Ureter (tissue), 1 donor: ENCODE measurements around the gene AAK1. TPM values are rescaled to one million over a fixed set of nuclear protein-coding genes. Genes with fewer than 3 reads are reported as not detected.
"Not testable (repeated sequence)": the region's sequence is repeated elsewhere in the genome, so short reads cannot be mapped to it uniquely, and the experiment has no call there.

ENCODE experiments used
- DNase-seq: peaks from one replicate; pipeline ENCODE4 v3.0.0-alpha.2; 2020; ENCODE audit warnings: low spot score
- total RNA-seq: library from RNA; stranded (reverse); gene quantifications from one replicate; pipeline ENCODE4 v1.2.4, GENCODE V29; 2023
- donor health status: DM: yes; HTN: yes; CAD: no.

AAK1 gene
- total RNA-seq, 1 donor from 2014 or later, result 97.0 TPM

GRCh38 chr2:69625078-69625795, 18.3 kb downstream of the AAK1 start:
- DNase-seq, result no peak

GRCh38 chr2:69624611-69625010, 18.9 kb downstream of the AAK1 start:
- no peak for DNase-seq

- no peak for DNase-seq
Observed at GRCh38 chr2:69624131-69624530, 19.4 kb downstream of the AAK1 start.

- no peak for DNase-seq
Observed at GRCh38 chr2:69623236-69623635, 20.3 kb downstream of the AAK1 start.

- DNase-seq, result not testable (repeated sequence)
Observed at GRCh38 chr2:69622805-69623204, 20.7 kb downstream of the AAK1 start.

GRCh38 chr2:69622017-69622540, 21.5 kb downstream of the AAK1 start:
- not testable (repeated sequence) for DNase-seq

GRCh38 chr2:69621440-69621839, 22.1 kb downstream of the AAK1 start:
- DNase-seq, result no peak

GRCh38 chr2:69620870-69621269, 22.7 kb downstream of the AAK1 start:
- no peak for DNase-seq

- DNase-seq, result no peak
Observed at GRCh38 chr2:69619725-69620124, 23.8 kb downstream of the AAK1 start.

- DNase-seq, result peak; percentile 46
Observed at GRCh38 chr2:69618362-69618761, 25.2 kb downstream of the AAK1 start.

GRCh38 chr2:69617744-69618143, 25.8 kb downstream of the AAK1 start:
- DNase-seq, result no peak

- no peak for DNase-seq
Observed at GRCh38 chr2:69616755-69617154, 26.8 kb downstream of the AAK1 start.

GRCh38 chr2:69615969-69616368, 27.6 kb downstream of the AAK1 start:
- no peak for DNase-seq

GRCh38 chr2:69615078-69615625, 28.4 kb downstream of the AAK1 start:
- DNase-seq, result no peak

- DNase-seq, result no peak
Observed at GRCh38 chr2:69612707-69613106, 30.8 kb downstream of the AAK1 start.

GRCh38 chr2:69612200-69612599, 31.3 kb downstream of the AAK1 start:
- no peak for DNase-seq

- DNase-seq, result no peak
Observed at GRCh38 chr2:69608109-69608508, 35.4 kb downstream of the AAK1 start.

- DNase-seq, result not testable (repeated sequence)
Observed at GRCh38 chr2:69606771-69607170, 36.8 kb downstream of the AAK1 start.

GRCh38 chr2:69605284-69605683, 38.3 kb downstream of the AAK1 start:
- DNase-seq, result no peak

GRCh38 chr2:69604836-69605235, 38.7 kb downstream of the AAK1 start:
- DNase-seq, result no peak

GRCh38 chr2:69604026-69604678, 39.4 kb downstream of the AAK1 start:
- no peak for DNase-seq

GRCh38 chr2:69603146-69603743, 40.3 kb downstream of the AAK1 start:
- DNase-seq, result no peak
